ENCODE results near the gene MDC1. TPM values are rescaled to one million over a fixed set of nuclear protein-coding genes. Genes with fewer than 3 reads are reported as not detected.
"Not testable (repeated sequence)": the region's sequence is repeated elsewhere in the genome, so short reads cannot be mapped to it uniquely, and the experiment has no call there.

The MDC1 gene
- total RNA-seq = 80.0 and 93.3 TPM in 2 replicates

GRCh38 chr6:30717129-30717844 lies at the start of gene MDC1:
TSS of gene MDC1 (minus strand) at chr6:30717281. CDS start at chr6:30715175, 2,106 bp downstream.
- intact Hi-C loops (cut with micrococcal nuclease) = loop anchor here (1.0 to 5.0 kb wide), 14 partner anchors 30 to 1461 kb away; partner anchors contain the start of genes ABCF1, ATAT1, C6orf136 and CSNK2B

- intact Hi-C loops (cut with micrococcal nuclease) = loop anchor here (1.0 kb wide), 2 partner anchors 22 to 29 kb away; partner anchors contain the start of gene IER3
Observed at GRCh38 chr6:30766461-30767157, 49.5 kb upstream of the MDC1 start.

- intact Hi-C loops (cut with micrococcal nuclease) = not testable (repeated sequence)
Observed at GRCh38 chr6:30765495-30765894, 48.4 kb upstream of the MDC1 start.

- intact Hi-C loops (cut with micrococcal nuclease) = not testable (repeated sequence)
Observed at GRCh38 chr6:30764490-30765043, 47.5 kb upstream of the MDC1 start.

- intact Hi-C loops (cut with micrococcal nuclease) = no loop called here
Observed at GRCh38 chr6:30763618-30764489, 46.8 kb upstream of the MDC1 start.

- intact Hi-C loops (cut with micrococcal nuclease) = no loop called here
Observed at GRCh38 chr6:30763155-30763617, 46.1 kb upstream of the MDC1 start.

GRCh38 chr6:30761791-30762429 lies 44.8 kb upstream of the MDC1 start:
- intact Hi-C loops (cut with micrococcal nuclease) = no loop called here

GRCh38 chr6:30760549-30760948 lies 43.5 kb upstream of the MDC1 start:
- intact Hi-C loops (cut with micrococcal nuclease) = no loop called here

GRCh38 chr6:30759575-30760239 lies 42.6 kb upstream of the MDC1 start:
- intact Hi-C loops (cut with micrococcal nuclease) = no loop called here

- intact Hi-C loops (cut with micrococcal nuclease) = no loop called here
Observed at GRCh38 chr6:30757261-30757904, 40.3 kb upstream of the MDC1 start.

- intact Hi-C loops (cut with micrococcal nuclease) = not testable (repeated sequence)
Observed at GRCh38 chr6:30756405-30757003, 39.4 kb upstream of the MDC1 start.

- intact Hi-C loops (cut with micrococcal nuclease) = no loop called here
Observed at GRCh38 chr6:30754631-30755030, 37.5 kb upstream of the MDC1 start.

- intact Hi-C loops (cut with micrococcal nuclease) = no loop called here
Observed at GRCh38 chr6:30752157-30752927, 35.3 kb upstream of the MDC1 start.

GRCh38 chr6:30750379-30750668 lies 33.2 kb upstream of the MDC1 start:
- intact Hi-C loops (cut with micrococcal nuclease) = no loop called here

GRCh38 chr6:30749554-30750378 lies 32.7 kb upstream of the MDC1 start:
- intact Hi-C loops (cut with micrococcal nuclease) = no loop called here

- intact Hi-C loops (cut with micrococcal nuclease) = no loop called here
Observed at GRCh38 chr6:30748851-30749540, 31.9 kb upstream of the MDC1 start.
